Upper lobe of left lung (tissue), 4 donors: Measurements from ENCODE around the gene ASTN2.

Source experiments
- POLR2A ChIP-seq, 4 donors: fragments of 450-650 bp; IDR thresholded peaks; one replicate each; pipeline ENCODE4 v1.5.1; 2016 to 2017; ENCODE audit warnings: antibody characterized with exemption in 4 of 4, mild to moderate bottlenecking in 2 of 4
- TF ChIP-seq, protein P1 (sequence below), 6 experiments: fragments of 450-650 bp in 4 of 6; fragments of 200-600 bp in 2 of 6; sonication (generic) in 2 of 6; IDR thresholded peaks; one replicate each; pipeline ENCODE4 v1.5.1; 2016 to 2019; ENCODE audit warnings: antibody characterized with exemption in 6 of 6

DNA sequence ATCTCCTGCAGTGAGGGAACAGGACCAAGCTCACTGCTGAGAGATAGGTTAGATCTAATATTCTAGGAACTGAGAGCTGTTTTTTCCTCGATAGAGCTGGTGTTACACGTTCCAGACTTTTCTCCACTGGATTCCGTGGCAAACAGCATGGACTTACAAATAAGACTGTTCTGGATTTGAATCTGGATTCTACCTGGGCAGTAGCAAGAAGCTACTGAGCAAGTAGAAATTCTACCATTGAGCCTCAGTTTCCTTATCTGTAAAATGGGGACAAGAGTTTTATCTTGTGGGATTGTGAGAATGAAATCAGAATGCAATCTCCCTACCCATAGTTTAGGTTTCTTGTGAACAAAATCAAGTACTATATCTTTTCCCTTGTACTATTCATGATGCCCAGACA lies 966.4 kb downstream of the ASTN2 start:
- TF ChIP-seq, protein P1, sequence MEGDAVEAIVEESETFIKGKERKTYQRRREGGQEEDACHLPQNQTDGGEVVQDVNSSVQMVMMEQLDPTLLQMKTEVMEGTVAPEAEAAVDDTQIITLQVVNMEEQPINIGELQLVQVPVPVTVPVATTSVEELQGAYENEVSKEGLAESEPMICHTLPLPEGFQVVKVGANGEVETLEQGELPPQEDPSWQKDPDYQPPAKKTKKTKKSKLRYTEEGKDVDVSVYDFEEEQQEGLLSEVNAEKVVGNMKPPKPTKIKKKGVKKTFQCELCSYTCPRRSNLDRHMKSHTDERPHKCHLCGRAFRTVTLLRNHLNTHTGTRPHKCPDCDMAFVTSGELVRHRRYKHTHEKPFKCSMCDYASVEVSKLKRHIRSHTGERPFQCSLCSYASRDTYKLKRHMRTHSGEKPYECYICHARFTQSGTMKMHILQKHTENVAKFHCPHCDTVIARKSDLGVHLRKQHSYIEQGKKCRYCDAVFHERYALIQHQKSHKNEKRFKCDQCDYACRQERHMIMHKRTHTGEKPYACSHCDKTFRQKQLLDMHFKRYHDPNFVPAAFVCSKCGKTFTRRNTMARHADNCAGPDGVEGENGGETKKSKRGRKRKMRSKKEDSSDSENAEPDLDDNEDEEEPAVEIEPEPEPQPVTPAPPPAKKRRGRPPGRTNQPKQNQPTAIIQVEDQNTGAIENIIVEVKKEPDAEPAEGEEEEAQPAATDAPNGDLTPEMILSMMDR (IDR thresholded peaks at IDR 0.05), result no peak
- no peak for TF ChIP-seq POLR2A (IDR thresholded peaks at IDR 0.05)
